ENCODE data around the gene FZD10. TPM values are rescaled to one million over a fixed set of nuclear protein-coding genes. Genes with fewer than 3 reads are reported as not detected.

FZD10 gene
- total RNA-seq, 1 donor = not detected

- TF ChIP-seq CTCF (IDR thresholded peaks at IDR 0.05; ENCODE audit: insufficient read depth, low read depth, low read length) = no peak
- no peak overlapping the region for H3K4me3 ChIP-seq (ENCODE audit: low read depth, low read length)
- DNase-seq (ENCODE audit: low read depth) = no peak
Measured at GRCh38 chr12:130118181-130118580, 44.1 kb upstream of the FZD10 start.

- no peak overlapping the region for H3K4me3 ChIP-seq (ENCODE audit: low read depth, low read length)
- DNase-seq (ENCODE audit: low read depth) = no peak
Measured at GRCh38 chr12:130119241-130119861, 42.9 kb upstream of the FZD10 start.

GRCh38 chr12:130120012-130120805 lies 42.1 kb upstream of the FZD10 start:
- DNase-seq (ENCODE audit: low read depth) = no peak
- TF ChIP-seq CTCF (IDR thresholded peaks at IDR 0.05; ENCODE audit: insufficient read depth, low read depth, low read length) = no peak
- H3K4me3 ChIP-seq (ENCODE audit: low read depth, low read length) = no peak overlapping the region

More at GRCh38 chr12:130119241-130119861, 42.9 kb upstream of the FZD10 start:
- no peak for TF ChIP-seq CTCF (IDR thresholded peaks at IDR 0.05; ENCODE audit: insufficient read depth, low read depth, low read length)

GRCh38 chr12:130121226-130122000 lies 40.9 kb upstream of the FZD10 start:
- TF ChIP-seq CTCF (IDR thresholded peaks at IDR 0.05; ENCODE audit: insufficient read depth, low read depth, low read length) = no peak

GRCh38 chr12:130122356-130122755 lies 39.9 kb upstream of the FZD10 start:
- DNase-seq (ENCODE audit: low read depth) = no peak
- no peak for TF ChIP-seq CTCF (IDR thresholded peaks at IDR 0.05; ENCODE audit: insufficient read depth, low read depth, low read length)
- no peak overlapping the region for H3K4me3 ChIP-seq (ENCODE audit: low read depth, low read length)

More at GRCh38 chr12:130121226-130122000, 40.9 kb upstream of the FZD10 start:
- no peak for DNase-seq (ENCODE audit: low read depth)
- H3K4me3 ChIP-seq (ENCODE audit: low read depth, low read length) = no peak overlapping the region

- DNase-seq (ENCODE audit: low read depth) = no peak
- no peak overlapping the region for H3K4me3 ChIP-seq (ENCODE audit: low read depth, low read length)
- TF ChIP-seq CTCF (IDR thresholded peaks at IDR 0.05; ENCODE audit: insufficient read depth, low read depth, low read length) = no peak
Measured at GRCh38 chr12:130124106-130124505, 38.2 kb upstream of the FZD10 start.
